ENCODE measurements around the gene CCR7. TPM values are rescaled to one million over a fixed set of nuclear protein-coding genes. Genes with fewer than 3 reads are reported as not detected.

The CCR7 gene
- total and polyA plus RNA-seq, 2 of the 4 experiments (the other 2 are of a cell fraction): 0.14 to 0.36 TPM

DNA sequence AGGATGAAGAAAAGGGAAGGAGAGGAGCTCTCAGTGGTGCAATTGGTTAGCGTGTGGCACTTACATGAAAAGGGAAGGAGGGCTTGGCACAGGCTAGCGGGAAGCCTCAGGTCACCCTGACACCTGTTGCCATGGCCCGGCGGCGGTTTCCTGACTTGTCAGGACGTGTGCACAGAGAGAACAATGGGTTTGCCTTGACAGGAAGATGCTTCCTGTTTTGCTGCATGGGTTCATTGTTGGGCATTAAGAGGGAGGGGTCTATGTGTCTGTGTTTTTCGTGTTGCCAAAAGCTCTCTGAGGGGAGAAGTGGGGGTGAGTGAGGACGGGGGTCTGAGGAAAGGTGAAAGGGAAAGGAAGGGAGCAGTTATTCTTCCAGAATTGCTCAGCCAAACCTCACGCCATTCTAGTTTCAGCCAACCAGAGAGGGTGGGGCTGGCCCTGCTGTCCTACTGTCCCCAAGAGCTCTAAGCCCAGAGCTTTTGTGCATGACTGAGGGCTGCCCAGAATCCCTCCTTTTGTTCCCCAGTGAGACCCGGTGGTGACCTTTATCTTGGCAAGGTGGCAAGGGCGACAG, 17.1 kb upstream of the CCR7 start:
- H2BK5ac ChIP-seq (ENCODE audit: low read depth, low read length, poor library complexity, severe bottlenecking): no peak overlapping the region
- H2BK20ac ChIP-seq (ENCODE audit: low read depth, low read length): no peak overlapping the region
- ChIA-PET CTCF (no interaction called here), POLR2A (ENCODE audit: unreplicated experiment) (no interaction called here)
- H3K4me1 ChIP-seq (ENCODE audit: control insufficient read depth, insufficient read depth, low read length): no peaks in the 10 kb centered on the region
- no peaks in the 10 kb centered on the region for H4K20me1 ChIP-seq (ENCODE audit: insufficient read depth, low read length)
- H3K27me3 ChIP-seq (ENCODE audit: control insufficient read depth, insufficient read depth, low read length): peaks cover 25% of the 10 kb centered on the region
- H3K4me2 ChIP-seq (ENCODE audit: low read depth, low read length): no peak overlapping the region
- H4K91ac ChIP-seq (ENCODE audit: insufficient read depth, low read depth, low read length): no peak overlapping the region
- H2BK120ac ChIP-seq (ENCODE audit: low read depth, low read length): no peak overlapping the region
- ATAC-seq (ENCODE audit: low read depth): no peak
- H3K9ac ChIP-seq (ENCODE audit: low read depth, low read length): no peak overlapping the region
- DNase-seq: no peak
- H2AFZ ChIP-seq (replicated peaks; ENCODE audit: low read length, poor library complexity): peak overlapping the region; percentile 58
- no peaks in the 10 kb centered on the region for H3K9me1 ChIP-seq (ENCODE audit: insufficient read depth, low read length)
- no peak overlapping the region for H4K8ac ChIP-seq (ENCODE audit: low read depth in 2 of 2, low read length in 2 of 2)
- dilution Hi-C loops (cut with HindIII; ENCODE audit: low sequenced_read_pairs, unreplicated experiment): no loop called here
- BruUV-seq (replicated peaks): no TSS peak
- TF ChIP-seq, protein P1, sequence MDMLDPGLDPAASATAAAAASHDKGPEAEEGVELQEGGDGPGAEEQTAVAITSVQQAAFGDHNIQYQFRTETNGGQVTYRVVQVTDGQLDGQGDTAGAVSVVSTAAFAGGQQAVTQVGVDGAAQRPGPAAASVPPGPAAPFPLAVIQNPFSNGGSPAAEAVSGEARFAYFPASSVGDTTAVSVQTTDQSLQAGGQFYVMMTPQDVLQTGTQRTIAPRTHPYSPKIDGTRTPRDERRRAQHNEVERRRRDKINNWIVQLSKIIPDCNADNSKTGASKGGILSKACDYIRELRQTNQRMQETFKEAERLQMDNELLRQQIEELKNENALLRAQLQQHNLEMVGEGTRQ (IDR thresholded peaks at IDR 0.05; ENCODE audit: low read depth, low read length): no peak
- TF ChIP-seq MAZ (IDR thresholded peaks at IDR 0.05; ENCODE audit: borderline replicate concordance, low read depth, low read length) (no peak), CEBPB (IDR thresholded peaks at IDR 0.05; ENCODE audit: low read depth, low read length) (no peak)
- H3K27ac ChIP-seq (ENCODE audit: insufficient read depth, low read length): no peak overlapping the region
- no peak overlapping the region for H2BK15ac ChIP-seq (ENCODE audit: low read depth, low read length)
- in situ Hi-C loops (cut with MboI; ENCODE audit: low sequenced_read_pairs): no loop called here
- no peak overlapping the region for H4K5ac ChIP-seq (ENCODE audit: low read depth, low read length)
- no peaks in the 10 kb centered on the region for H3K79me1 ChIP-seq (ENCODE audit: low read depth in 1 of 2, low read length in 2 of 2)
- H3K23ac ChIP-seq (ENCODE audit: low read depth, low read length): no peak overlapping the region
- no peak overlapping the region for H3K4me3 ChIP-seq (ENCODE audit: insufficient read depth, low read depth, low read length)
- H2AK5ac ChIP-seq (ENCODE audit: low read depth, low read length): no peak overlapping the region
- no peak overlapping the region for H2AK9ac ChIP-seq (replicated peaks; ENCODE audit: low read depth, low read length, poor library complexity)
- H3K14ac ChIP-seq (replicated peaks; ENCODE audit: low read depth, low read length): no peak overlapping the region
- no peaks in the 10 kb centered on the region for H3K9me3 ChIP-seq (ENCODE audit: control insufficient read depth, insufficient read depth, low read length)
- H3K36me3 ChIP-seq (ENCODE audit: control insufficient read depth, insufficient read depth, low read length): no peaks in the 10 kb centered on the region
- no peak overlapping the region for H3K4ac ChIP-seq (ENCODE audit: low read depth, low read length)
- 42% methylated on average over 5 of the region's 11 CpGs; no CpG with 5 or more reads in 1 of the 2 experiments for WGBS, 2 experiments (ENCODE audit: extremely low coverage in 2 of 2, insufficient read length in 1 of 2)
- intact Hi-C loops (cut with micrococcal nuclease): no loop called here
- H3K56ac ChIP-seq (ENCODE audit: extremely low read depth, insufficient read depth, low read length): no peak overlapping the region
- H3K18ac ChIP-seq (ENCODE audit: low read depth, low read length): no peak overlapping the region

Measured in IMR-90 (cell line).